Airway epithelial cell (primary cell): ENCODE results near the gene DPYSL3. TPM values are rescaled to one million over a fixed set of nuclear protein-coding genes. Genes with fewer than 3 reads are reported as not detected.

Experiments used
- total RNA-seq: library from RNA; depleted of rRNA; stranded (reverse); fragments of >200 nt; gene quantifications from 2 replicates; pipeline ENCODE4 v1.2.3, GENCODE V29; 2015

DPYSL3 gene
- 15.4 and 19.6 TPM in 2 replicates for total RNA-seq

GRCh38 chr5:147509710-147510651 is at the start of gene DPYSL3:
Gene DPYSL3 (minus strand): TSS chr5:147510068. CDS start chr5:147509858, 210 bp downstream.

